ACHN (cell line): Measurements from ENCODE around the gene MARCKS.
"Not testable (repeated sequence)": the region's sequence is repeated elsewhere in the genome, so short reads cannot be mapped to it uniquely, and the experiment has no call there.

Experiments
- DNase-seq: peaks from one replicate; pipeline ENCODE4 v3.0.0-alpha.2; 2015
- in situ Hi-C: cut with HindIII; loops from 2 replicates; pipeline ENCODE4 v1.10.0; 2017; ENCODE audit warnings: low sequenced_read_pairs, low pct_ligation_motif_present, low pct_unique_long_range_greater_than_20kb

Gene MARCKS

DNA sequence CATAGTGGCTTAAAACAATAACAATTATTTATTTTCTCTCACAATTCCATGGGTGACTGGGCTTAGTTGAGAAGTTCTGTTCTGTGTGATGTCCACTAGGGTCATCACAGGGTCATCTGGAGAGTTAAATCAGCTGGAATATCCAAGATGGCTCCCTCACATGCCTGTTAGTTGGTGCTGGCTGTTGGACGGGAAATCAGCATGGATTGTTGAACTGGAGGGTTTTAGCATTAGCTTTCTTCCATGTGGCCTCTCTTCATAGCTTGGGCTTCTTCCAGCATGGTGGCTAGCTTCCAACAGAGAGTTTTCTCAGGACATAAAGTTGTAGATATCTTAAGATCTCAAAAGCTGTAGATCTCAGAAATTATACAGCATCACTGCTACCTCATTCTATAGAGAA lies 19.6 kb downstream of the MARCKS start:
- in situ Hi-C loops = no loop called here
- no peak for DNase-seq

DNA sequence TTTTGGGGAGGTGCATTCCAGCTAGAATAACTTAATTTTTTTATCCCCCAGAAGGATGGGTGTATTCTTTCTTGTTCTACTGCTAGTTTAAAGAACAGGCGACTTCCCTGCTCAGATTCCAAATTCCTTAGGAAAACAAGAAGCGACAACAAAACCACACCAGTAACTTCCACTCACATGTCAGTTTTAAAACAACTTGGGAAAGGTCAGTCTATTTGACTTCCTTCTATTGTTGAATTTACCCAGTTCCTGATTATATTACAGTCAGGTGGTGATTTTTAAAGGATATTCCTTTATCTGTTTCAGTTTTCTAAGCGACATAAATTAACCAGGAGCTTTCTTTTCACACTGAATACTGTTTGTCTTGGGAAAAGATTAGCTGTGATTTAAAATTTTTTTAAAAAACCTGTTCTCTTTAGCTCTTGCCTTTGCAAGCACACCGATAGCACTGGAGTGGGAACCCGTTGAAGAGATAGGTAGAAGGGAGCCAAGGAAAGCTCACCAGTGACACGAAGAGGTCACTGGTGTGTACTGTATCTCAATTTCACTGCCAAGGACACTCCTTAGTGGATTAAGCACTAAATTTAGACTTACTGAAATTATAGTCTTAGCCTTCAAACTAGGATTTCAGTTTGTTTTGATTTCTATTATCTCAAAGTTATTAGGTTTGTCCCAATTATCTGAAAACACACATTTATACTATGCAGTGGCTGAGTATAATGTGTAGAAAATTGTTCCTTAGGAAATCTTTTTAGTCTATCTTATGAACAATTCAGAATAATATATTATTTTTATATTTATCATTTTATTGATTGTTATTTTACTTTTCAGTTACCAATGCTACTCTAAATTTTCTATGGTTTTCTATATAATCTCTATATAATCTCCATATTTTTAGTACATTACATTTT lies 22.3 kb downstream of the MARCKS start:
- peak; percentile 79 for DNase-seq
- in situ Hi-C loops = no loop called here

DNA sequence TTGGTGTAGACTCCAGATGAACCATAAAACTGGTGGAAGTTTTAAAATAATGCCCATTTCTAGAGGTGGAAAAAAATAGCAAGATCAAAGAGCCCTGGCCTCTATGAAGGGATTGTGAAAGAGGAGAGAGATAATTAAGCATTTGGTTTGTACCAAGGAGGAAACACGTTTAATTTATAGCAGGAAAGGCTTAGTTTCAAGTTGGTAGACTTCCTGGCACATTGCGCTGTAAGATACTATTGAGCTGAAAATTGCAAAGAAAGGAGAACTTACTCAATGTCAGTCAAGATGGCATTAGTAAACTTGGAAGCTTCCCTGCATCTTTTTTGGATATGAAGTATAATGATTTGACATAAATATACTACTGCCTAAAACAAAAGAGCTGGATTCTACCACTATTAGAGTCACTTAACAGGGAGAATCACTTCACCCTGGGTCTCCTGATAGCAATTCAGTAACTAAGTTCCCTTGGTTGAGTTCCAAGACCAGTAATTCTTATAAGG lies 24.4 kb downstream of the MARCKS start:
- in situ Hi-C loops = no loop called here
- no peak for DNase-seq

DNA sequence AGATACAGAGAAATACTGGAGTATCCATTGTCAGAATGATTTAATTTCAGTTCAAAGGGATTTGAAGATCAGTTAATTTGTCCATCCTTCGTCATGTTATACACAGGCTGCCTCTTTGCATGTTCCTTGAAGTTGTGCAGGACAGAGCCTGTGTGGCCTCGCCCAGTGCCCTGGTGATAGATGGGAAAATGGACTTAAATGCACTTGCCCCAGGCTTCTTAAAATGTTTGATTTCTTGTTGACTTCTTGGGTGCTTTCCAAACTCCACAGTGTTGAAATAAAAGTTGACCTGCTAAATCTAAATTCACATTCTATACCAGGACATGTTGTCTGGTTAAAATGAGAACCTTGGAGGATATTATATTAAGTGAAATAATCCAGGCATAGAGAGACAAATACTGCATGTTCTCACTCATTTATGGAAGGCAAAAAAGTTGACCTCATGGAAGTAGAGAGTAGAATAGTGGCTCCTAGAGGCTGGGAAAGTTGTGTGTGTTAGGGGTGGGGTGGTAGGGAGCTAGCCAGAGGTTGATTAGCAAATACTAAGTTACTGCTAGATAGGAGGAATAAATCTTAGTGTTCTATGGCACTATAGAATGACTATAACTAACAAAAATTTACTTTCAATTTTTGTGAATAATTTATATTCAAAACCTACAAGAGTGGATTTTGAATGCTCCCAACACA lies 25.3 kb downstream of the MARCKS start:
- in situ Hi-C loops = no loop called here
- no peak for DNase-seq

DNA sequence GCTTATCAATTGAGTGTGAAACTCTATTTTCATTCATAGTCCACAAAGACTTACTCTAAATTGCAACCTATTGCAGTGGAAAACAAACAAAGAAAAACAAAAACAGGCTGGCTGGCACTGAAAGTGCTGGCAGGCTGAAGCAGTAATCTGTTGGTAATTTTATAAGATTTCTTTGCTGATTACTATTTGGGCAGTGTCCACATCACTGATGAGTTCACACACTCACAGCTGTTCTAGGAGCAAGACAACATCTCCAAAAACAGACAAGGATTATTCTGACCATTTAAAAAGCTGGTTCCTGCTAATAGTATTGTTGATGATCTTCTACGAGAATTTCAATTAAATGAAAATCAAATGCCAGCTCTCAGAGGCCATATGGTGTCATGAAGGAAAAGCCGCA lies 26.9 kb downstream of the MARCKS start:
- in situ Hi-C loops = no loop called here

DNA sequence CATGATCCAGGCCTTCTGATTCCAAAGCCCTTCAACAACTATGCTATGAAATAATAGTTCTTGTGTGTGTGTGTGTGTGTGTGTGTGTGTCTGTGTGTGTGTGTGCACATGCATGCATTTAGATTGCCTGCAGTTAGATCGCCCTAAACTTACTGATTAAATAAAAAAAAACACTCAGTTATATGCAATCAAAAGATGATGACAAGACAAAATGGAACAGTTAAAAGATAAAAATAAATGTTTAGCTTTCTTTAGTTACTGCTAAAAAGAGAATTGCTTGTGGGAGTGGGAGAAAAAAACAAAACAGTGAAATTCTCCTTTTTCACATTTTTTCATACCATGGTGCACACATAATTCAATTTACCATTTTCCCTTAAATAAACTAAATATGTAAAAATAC lies 29.4 kb downstream of the MARCKS start:
- no peak for DNase-seq
- in situ Hi-C loops = no loop called here

More for the DNA sequence above, 26.9 kb downstream of the MARCKS start:
- DNase-seq = no peak

DNA sequence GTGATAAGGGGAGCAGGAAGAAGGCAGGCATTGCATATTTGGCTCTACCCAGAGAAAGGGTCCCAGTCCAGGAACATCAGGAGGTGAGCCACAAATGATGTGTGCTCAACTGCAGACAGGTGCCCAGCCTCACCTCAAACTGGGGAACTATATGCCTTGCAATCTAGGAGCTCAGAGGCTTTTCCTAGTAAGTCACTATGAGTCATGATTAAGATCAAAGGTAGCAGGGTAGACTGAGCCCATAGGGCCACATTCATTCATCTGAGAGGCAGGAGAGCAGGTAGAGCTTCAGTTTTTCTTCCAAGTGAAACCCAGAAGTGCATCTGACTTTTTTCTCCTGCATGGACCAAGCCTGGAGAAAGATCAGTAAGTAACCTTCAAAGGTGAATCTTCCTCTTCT lies 31.3 kb downstream of the MARCKS start:
- DNase-seq = no peak
- in situ Hi-C loops = no loop called here

DNA sequence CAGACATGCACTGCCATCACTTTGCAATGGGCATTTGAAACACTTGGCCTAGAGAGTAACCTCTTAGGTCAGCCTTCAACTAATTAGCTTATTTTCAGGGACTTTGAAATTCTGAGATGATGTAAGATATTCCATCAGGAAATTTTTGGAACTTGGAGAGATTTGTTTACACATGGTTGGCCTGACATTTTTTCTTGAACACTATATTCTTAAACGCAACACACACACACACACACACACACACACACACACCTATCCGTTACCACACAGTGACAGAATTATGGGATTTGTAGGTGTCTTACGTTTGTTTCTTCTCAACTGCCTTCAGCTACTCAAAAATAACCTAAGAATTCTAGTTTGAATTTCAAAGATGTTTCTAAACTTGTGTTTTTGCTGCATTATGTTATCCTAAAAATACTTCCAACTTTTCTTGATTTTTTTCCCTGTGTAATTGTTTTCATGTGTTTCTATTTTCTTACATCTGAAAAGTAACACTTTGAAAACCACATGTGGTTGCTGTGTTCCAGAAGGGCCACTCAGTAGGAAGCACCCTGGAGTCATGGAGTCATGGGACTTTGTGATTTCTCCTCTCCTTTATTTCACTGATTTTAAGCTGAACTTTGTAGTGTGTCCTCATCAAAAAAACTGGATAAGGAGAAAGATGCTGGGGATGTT lies 31.9 kb downstream of the MARCKS start:
- in situ Hi-C loops = no loop called here
- no peak for DNase-seq

DNA sequence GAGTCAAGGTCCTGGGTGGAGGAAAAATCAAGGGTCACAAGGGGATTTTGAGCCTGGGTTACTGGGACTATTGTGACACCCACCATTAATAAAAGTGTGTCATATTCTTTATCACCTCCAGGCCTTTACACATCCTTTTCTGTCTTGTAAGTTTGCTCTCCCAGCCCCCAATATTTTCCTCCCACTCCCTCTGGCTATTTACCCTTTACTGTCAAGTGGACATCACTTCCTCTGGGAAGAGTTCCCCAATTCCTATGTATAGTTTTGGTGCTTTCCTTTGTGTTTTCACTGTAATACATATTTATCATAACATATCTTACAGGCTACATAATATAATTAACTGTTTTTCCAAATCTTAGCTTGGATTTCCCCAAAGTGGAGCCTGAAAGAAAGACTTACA lies 36.3 kb downstream of the MARCKS start:
- no peak for DNase-seq
- in situ Hi-C loops = no loop called here

DNA sequence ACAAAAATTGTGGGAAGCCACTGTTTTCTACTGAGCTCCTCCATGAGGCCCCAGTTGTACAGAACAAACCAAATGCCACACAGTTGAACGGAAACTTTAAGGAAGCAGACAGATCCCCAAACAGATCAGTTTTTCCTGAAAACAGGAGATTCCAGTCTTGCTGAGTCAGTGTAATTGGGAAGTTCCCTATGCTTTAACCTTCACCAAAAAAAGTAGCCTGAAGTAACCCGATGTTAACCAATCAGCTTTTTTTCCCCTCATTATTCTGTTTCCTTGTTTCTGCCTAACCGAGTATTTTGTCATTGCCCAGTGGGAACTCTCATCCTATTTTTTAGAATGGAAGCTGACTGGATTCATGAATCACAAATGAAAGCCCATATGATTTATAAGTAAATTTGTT lies 36.7 kb downstream of the MARCKS start:
- in situ Hi-C loops = no loop called here
- no peak for DNase-seq

DNA sequence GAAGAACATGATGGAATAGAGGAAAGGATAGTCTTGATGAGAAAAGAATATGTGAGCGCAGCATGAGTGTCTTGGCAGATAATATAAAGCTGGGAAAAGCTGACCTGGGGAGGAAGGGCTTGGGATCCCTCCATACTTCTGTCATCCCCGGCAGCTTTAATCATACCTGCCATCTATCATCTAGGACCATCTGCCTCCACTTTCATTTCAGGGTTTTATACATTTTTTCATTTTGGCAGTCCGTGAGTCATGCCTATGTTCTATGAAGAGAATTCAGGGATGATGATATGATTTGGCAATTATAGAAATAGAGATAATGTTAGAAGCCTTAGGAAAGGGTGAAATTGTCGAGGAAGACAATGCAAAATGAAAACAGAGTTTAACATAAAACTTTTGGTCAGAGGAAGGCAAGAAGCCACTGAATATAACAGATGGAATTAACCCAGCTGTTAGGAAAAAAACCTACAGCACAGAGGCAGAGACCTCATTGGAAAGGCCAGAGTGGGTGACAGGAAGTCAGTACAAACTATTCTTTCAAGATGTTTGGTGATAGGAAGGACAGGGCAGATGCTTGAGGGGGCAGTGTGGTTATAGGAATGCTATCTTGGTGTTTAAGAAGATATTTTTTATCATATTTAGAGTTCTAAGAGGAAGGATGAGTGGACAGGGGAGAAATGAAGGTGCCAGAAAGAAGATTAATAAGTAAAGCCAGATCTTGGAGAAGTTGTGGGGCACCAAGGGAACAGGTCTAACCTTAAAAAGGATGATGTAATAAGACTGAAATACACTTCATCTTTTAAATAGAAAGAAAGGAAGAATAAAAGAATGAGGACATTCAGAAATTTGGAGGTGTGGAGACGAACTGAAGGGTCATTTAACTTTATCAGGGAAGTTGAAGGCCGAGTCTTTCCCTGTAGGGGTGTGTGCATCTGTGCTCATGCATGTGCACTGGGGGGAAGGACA lies 37.8 kb downstream of the MARCKS start:
- in situ Hi-C loops = no loop called here
- no peak for DNase-seq

DNA sequence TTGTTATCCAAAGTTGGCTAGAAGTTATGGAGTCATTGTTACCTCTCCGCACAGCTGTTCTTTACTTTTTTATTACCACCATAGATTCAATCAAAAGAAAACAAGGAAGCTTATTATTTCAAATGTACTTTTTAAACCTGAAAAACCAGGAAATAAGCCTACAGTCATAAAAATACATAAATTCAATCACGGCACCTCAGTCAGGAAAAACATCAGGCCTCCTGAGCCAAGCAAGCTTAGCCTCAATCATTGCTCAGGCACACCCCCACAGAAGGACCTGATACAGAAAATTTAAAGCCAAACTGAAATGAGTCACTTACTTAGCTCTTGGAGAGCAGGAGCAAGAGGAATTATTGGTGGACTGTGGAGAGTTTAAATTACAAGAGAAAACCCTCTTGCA lies 44.3 kb downstream of the MARCKS start:
- DNase-seq = no peak
- in situ Hi-C loops = no loop called here

DNA sequence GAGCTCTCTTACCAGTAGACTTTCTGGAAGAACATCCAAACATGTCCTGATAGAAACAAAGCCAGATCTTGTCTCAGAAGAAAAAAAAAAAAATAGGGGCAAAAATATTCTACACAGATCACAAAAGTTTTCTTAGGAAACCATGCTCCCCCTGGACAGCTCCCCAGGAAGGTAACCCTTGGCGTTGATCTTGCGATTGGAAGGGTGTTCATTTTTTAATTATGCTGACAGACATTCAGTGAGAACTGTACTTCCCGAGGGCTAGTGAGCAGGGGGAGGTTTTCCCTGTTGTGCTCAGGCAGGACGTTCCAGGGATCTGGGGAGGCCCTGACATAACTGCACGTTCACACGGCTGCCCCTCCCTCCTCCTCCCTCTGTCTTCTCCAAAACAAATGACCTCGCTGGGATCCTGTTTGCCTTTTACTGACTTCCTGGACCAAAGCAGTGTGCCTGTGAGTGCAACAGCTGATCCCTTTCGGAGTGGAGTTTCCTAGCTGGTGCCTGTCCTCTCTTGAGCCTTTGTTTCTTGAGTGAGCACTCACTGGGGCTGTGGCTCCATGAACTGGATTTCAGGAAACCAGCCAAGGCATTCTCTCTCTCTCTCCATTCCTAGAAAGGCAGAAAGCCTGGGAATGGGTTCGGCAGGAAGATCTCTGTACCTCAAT lies 46.7 kb downstream of the MARCKS start:
- in situ Hi-C loops = no loop called here
- no peak for DNase-seq

DNA sequence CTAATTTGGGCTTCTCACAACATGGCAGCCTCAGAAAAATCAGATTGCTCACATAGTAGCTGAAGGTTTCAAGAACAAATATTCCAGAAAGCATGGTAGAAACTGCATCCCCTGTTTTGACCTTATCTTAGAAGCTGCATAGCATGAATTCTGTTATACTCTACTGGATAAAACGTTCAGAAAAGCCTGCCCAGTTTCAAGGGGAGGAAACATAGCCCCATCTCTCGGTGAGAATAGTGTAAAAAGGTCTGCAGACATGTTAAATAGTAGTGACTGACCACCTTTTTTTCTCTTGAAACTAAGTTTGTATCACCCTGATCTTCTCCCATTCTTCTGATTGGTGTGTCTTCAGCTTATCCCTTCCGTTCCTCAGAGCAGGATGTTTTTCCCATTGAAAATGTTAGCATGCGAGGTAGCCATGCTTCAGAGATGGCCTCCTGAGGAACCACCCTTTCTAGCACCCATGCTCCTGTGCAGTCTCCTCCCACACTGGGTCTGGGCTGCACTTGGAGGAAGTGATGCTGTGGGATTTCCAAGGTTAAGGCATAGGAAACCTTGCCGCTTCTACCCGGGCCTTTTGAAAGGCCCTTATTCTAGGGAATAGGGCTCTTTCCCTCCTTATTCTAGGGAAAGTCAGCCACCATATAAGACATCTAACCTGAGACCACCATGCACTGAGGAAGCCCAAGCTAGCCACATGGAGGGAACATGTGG lies 50.1 kb downstream of the MARCKS start:
- DNase-seq = no peak
- in situ Hi-C loops = no loop called here

DNA sequence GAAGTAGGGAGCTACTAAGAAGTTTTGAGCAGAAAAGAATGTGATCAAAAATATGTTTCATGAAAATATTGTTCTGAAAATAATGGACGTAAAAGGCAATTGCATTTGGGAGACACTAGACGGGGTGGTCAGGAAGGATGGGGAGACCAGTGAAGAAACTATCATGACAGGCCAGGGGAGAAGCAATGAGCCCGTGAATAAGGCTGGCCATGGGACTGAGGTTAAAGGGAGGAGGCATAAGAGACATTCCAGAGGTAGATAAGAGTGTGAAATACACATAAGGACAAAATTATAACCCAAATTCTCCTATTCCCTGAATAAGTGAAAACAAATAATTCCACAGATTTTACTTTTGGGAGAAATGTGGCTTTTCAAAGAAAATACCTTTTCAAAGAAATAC lies 51.7 kb downstream of the MARCKS start:
- in situ Hi-C loops = no loop called here
- no peak for DNase-seq

DNA sequence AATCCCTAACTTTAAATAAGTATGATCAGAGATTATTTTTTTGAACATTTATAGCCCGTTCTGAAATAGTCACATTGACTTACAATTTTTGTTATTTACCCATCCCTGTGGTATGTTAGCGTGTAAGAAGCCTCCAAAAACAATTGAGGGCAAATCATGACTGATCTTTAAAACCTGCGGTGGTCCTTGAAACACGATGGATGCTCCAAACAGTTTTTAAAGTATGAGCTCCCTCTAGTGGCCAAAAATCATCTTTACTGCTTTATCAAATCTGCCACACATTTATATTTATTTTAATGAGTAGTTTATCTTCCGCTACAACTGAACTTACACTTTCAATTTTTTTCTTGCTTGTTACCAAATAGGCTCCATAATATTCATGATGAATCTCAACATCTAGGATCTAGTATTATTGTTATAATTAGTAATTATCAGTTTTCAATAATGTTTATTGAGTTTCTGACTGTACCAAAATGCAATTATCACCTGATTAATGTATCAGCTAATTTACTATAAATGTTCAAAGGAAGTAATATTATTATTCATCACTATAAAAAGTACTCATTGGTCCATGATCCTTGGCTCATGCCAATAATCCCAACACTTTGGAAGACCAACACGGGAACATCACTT lies 52.2 kb downstream of the MARCKS start:
- DNase-seq = peak; percentile 60
- in situ Hi-C loops = no loop called here

DNA sequence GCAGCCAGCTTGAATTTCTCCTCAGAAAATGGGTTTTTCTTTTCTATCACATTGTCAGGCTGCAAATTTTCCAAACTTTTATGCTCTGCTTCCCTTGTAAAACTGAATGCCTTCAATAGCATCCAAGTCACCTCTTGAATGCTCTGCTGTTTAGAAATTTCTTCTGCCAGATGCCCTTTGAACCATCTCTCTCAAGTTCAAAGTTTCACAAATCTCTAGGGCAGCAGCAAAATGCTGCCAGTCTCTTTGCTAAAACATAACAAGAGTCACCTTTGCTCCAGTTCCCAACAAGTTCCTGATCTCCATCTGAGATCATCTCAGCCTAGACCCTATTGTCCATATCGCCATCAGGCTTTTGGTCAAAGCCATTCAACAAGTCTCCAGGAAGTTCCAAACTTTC lies 53.1 kb downstream of the MARCKS start:
- in situ Hi-C loops, DNase-seq: not testable (repeated sequence)
